ENCODE data around the gene GDPD1.
"Not testable (repeated sequence)": the region's sequence is repeated elsewhere in the genome, so short reads cannot be mapped to it uniquely, and the experiment has no call there.

Gene GDPD1

DNA sequence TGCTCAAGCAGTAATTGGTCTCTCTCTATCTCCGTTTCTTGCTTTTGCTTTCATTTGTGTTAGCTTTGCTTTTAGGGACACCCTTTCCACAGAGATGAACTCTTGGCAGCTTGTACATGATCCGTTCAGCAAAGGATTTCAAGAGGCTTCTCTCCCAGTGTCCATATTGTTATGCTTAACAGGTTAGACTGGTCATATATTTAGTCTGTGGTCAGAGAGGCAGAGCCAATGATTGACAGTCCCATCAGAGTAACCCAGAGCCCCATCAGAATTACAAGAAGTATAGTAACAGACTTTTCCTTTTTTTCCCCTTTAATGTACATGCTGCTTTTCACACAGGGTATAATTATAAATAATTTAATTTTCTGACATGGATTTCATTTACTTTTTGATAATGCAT lies 34.4 kb downstream of the GDPD1 start:
- DNase-seq: no peak

DNA sequence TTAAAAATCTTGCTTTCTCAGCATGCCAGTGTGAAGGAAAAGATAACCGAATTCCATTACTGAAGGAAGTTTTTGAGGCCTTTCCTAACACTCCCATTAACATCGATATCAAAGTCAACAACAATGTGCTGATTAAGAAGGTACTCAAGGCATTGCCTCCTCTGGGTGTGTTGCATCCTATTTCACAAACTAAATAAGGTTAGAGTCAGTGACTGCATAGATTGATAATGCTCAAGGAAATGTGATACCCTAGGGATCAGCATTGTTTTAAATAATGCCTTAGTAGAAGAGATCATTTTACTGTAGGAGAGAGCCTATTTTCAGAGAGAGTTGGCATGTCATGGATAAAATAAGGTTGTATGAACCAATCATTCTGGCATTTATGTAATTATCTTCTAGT lies 36.8 kb downstream of the GDPD1 start:
- DNase-seq: no peak

DNA sequence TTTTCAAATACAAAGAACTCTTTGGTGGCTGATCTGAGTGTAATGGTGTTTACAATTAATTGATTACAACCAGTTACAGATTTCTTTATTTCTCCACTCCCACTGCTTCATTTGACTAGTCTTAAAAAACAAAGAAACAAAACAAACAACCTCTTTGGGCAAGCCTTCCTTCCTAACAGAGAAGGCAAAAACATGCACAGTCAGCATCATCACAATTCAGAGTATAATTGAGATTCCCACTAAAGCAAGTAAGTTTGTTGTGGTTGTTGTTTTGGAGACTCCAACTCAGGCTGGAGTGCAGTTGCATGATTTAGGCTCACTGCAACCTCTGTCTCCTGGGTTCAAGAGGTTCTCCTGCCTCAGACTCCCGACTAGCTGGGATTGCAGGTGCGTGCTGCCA lies 40.4 kb downstream of the GDPD1 start:
- DNase-seq: no peak

DNA sequence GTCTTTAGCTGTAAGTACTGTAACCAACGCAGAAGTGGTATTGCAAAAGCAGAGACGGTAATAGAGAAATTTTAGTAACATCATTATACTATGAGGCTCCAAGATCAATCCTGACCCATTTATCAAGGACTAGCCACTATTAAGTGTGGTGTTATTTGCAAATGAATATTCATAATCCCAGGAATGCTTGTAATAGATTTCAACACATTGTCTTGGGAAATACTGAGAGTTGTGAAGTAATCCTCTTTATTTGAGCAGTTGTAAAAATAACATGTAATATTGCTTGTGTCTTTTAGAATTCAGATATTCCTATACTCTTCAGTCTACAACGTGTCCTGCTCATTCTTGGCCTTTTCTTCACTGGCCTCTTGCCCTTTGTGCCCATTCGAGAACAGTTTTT lies 46.4 kb downstream of the GDPD1 start:
- no peak for DNase-seq

DNA sequence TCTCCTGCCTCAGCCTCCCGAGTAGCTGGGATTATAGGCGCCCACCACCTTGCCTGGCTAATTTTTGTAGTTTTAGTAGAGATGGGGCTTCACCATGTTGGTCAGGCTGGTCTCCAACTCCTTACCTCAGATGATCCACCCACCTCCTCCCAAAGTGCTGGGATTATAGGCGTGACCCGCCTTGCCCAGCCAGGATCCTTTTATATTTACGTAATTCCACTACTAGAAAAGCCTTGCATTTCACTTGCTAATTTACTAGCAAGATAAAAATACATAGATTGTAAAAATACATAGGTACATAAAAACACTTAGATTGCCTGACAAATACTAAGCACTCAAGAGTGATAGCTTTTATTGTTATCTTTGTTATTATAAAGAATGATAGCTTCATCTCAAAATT lies 47.5 kb downstream of the GDPD1 start:
- no peak for DNase-seq

DNA sequence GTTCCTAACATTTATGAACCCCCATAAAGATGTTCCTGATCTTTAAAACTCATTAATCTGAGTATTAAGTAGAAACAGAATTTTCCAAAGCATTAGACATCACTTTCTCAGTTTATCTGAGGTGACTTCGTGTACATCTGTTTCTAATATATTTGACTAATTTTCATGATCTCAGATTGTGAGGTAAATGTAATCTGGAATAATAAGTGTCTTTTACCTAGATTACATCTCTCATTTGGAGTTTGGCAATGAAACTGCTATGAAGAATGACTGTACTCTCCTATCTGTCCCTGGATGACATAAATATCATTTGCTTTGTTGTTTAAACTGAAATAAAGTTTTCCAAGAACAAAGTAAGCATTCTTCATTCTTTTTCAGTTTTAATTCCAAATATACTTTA lies 55.3 kb downstream of the GDPD1 start:
- no peak for DNase-seq

DNA sequence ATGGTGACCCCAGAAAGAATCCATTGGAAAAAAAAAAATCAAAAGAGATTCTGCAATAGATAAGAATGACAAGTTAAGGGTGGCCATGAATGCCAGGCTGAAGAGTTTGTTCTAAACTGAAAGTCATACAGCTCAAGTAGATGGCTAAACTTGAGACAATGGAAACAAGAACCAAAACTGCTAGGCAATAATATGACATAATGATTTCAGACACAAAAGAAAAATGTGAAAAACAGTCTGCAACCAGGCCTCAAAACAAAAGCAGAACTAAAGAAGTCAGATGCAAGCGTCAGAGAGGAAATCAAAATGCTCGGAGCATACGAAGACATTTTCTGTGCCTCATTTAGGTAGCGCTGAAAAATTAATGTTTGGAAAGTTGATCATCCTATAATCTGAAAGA lies 56.7 kb downstream of the GDPD1 start:
- DNase-seq: peak; percentile 90

DNA sequence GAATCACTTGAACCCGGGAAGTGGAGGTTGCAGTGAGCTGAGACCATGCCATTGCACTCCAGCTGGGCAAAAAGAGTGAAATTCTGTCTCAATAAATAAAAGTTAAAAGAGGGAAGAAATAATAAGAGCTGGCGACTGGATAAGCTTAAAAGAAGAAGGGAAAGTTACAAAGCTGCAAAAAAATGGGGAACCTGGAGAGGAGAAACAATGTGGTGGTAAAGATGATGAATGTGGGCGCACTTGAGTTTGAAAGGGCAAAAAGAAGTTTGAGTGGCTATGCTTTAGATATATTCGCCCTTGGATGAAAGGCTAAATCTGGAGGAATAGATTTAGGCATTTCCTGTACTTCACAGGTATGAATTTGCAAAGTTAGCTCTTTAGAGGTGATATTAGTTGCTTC lies 58.1 kb downstream of the GDPD1 start:
- peak; percentile 85 for DNase-seq

DNA sequence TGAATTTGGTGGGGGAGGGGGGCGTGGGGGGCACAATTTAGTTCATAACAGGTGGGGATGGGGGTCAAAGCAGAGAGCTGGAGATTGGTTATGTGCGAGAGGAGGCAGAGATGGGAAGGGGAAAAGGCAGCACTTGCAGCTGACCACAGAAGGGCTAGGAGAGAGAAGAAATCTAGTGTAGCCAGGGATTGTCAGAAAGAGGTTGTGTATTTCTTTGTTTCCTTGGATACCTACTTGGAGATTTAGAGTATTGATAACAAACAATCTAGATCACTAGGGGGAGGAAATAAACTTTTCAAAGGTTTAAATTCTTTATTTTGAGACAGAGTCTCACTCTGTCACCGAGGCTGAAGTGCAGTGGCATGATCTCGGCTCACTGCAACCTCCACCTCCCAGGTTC lies 64.0 kb downstream of the GDPD1 start:
- no peak for DNase-seq

DNA sequence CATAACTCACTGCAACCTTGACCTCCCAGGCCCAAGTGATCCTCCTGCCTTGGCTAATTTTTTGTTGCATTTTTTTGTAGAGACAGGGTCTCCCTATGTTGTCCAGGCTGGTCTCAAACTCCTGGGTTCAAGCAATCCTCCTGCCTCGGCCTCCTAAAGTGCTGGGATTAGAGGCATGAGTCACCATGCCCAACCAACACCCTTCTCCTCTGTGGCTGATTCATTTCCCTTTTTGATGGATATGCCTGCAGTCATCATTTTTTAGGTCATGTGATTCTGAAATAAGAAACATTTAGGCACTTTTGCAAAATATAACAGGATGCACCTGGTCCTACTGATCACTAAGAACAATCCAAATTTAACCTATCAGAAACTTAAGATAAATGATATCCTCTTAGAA lies 67.1 kb downstream of the GDPD1 start:
- peak; percentile 92 for DNase-seq

DNA sequence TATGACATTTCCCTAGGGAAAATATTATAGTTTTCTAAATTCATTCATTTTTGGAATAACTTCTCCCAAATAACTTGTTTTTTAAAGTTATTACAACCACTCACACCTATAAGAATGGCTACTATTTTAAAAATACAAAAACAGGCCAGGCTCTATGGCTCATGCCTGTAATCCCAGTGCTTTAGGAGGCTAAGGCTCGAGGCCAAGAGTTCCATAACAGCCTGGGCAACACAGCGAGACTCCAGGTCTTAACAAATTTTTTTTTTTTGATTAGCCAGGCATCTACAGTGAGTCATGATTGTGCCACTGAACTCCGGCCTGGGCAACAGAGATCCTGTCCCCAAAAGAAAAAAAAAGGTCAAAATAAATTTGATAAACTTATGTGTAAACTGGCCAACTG lies 67.6 kb downstream of the GDPD1 start:
- DNase-seq: no peak

DNA sequence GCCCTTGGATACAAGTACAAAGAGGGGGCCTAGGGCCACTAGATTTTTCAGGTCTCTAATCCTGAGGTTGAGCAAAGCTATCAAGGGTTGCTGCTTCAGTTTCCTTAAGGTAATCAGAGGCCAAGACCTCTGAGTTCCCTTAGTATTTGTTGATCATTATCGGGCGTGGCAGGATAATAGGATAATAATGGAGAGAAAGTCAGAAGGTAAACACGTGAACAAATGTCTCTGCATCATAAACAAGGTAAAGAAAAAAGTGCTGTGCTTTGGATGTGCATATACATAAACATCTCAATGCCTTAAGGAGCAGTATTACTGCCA lies 69.6 kb downstream of the GDPD1 start:
- DNase-seq: no peak

DNA sequence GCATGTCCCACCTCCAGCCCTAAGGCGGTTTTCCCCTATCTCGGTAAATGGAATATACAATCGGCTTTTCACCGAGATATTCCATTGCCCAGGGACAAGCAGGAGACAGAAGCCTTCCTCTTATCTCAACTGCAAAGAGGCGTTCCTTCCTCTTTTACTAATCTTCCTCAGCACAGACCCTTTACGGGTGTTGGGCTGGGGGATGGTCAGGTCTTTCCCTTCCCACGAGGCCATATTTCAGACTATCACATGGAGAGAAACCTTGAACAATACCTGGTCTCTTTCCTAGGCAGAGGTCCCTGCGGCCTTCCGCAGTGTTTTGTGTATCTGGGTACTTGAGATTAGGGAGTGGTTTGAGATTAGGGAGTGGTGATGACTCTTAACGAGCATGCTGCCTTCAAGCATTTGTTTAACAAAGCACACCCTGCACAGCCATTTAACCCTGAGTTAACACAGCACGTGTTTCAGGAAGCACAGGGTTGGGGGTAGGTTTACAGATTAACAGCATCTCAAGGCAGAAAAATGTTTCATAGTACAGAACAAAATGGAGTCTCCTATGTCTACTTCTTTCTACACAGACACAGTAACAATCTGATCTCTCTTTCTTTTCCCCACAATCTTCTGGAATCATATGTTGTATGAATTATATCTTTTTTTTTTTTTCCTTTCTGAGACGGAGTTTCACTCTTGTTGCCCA lies 70.1 kb downstream of the GDPD1 start:
- DNase-seq: peak; percentile 37

DNA sequence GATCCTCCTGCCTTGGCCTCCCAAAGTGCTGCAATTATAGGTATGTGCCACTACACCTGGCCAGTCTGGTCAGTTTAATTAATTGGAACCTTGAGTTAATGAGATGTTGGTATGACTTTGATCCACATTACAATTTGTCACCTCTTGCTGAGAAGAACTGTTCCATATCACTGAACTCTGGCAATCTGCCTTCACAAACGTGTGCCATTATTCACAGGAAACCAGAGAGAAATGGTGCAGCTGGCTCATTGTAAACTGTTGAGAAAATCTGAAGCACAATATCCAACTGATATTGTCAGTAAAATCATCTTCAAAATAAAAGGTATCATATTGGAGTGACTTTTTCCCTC lies 71.8 kb downstream of the GDPD1 start:
- no peak for DNase-seq

DNA sequence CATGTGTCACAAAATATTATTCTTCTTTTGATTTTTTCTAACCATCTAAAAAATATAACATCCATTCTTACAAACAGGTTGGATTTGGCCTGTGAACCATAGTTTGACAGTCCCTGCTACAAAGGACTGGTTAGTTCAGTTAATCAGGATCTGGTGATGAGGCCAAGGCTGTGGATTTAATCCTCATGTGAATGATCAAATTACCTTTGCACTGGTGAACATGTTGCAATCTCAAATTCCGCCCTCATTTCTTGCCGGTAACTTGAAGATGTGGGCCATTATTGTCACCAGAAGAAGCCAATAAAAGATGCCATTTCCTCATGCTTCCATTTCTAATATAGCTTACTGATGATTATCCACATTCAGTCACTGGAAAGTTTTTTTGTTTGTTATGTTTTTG lies 75.9 kb downstream of the GDPD1 start:
- DNase-seq: no peak

DNA sequence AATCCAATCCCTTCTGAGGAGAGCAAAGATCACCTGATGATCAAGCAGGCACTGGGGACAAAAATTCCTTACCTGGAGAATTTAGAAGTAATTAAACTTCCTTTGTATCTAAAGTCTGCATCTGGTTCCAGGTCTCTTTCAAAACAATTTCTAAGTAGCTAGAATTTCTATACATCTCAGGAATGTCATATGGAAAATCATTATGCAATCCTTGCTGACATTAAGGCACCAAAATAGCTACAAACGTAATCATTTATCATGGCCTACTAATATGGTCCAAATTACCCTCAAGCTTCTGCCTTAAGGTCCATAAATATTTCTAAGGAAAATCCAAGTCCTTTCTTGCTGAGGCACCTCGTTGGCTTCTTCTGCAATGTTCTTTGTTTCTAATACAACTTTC lies 78.2 kb downstream of the GDPD1 start:
- DNase-seq: no peak

DNA sequence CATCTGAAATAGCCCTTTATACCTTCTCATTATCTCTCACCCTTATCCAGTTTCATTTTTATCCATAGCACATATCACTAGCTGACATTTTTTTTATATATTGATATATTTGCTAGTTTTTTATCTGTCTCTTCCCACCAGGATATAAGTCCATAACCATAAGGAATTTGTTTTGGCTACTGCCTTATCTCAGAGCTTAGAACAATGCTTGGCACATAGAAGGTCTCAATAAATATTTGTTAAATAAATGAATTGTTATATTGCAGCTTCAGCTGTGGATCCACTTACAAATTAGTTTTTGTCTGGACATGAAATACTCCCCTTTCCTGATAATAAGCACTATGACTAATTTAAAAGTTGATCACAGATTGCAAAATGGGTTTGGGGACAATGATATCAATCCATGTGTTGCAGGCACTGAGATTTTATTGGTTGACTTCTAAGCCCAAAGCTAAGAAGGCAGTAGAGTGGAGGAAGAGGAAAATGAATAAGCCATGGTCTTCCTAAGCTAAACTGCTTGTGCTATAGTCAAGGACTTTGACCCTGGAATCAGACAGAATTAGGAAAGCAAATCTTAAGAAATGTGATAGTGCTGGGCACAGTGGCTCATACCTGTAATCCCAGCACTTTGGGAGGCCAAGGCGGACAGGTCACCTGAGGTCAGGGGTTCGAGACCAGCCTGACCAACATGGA lies 79.2 kb downstream of the GDPD1 start:
- DNase-seq: no peak

DNA sequence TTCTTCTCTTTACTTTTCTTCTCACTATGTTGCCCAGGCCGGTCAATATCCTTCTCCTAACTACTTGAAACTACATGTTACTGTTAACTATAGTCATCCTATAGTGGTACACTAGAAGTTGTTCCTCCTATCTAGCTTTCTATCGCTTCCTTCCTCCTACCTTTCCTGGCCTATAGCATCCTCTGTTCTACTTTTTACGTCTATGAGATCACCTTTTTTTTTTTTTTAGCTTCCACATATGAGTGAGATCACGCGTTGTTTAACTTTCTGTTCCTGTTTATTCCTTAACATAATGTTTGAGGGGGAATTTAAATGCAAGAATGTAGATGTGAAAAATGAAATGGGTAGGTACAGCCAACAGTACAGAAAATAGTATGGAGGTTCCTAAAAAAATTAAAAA lies 80.6 kb downstream of the GDPD1 start:
- peak; percentile 68 for DNase-seq

DNA sequence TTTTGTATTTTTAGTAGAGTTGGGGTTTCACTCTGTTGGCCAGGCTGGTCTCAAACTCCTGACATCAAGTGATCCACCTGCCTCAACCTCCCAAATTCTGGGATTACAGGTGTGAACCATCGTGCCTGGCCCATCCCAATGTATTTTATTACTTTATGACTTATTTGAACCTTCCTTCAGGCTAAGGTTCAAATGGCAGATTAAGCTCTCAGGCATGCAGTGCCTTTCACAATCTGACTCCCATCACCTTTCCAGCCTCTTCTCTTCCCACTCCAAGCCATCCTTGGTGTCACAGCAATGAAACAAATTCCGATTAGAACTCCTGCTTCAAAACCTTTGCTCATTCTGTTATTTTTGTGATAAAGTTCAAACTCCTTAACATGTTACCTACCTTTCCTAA lies 84.5 kb downstream of the GDPD1 start:
- no peak for DNase-seq

DNA sequence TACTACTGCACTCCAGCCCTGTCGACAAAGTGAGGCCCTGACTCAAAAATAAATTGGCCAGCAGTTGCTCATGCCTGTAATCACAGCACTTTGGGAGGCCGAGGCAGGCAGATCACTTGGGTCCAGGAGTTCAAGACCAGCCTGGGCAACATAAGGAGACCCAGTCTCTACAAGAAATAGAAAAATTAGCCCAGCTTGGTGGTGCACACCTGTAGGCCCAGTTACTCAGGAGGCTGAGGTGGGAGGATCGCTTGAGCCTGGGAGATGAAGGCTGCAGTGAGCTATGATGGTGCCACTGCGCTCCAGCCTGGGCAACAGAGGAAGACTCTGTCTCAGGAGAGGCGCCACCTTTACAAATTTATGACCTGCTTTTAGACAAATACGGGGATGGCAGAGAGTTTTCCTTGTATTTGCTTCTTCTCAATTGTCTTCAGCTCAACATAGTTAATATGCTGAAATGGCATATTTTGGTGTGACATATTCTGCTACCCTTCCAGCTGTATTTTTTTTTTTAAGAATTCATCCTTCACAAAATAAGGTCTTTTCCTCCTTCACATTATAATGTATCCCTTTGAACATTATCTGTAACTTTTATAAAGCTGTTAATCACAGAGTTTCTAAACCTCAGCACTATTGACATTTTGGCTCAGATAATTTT lies 90.1 kb downstream of the GDPD1 start:
- DNase-seq: no peak

DNA sequence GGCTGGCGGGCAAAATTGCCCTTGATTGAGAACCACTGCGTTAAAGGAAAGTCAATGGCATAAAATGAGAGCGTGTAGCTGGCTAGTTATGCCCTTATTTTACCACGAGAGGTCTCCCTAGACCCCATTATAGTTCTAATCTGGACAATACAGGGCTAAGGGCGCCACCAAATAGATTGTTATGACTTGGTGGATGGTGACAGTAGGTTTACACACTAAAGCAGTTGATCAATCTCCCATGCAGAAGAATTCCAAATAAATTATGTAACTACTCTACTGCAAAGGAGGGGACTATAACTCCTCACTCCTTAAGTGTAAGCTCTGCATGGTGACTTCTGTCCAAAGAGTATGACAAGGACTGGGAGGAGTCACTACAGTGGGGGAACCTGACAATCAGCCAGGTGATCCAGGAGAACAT lies 90.7 kb downstream of the GDPD1 start:
- peak; percentile 63 for DNase-seq

DNA sequence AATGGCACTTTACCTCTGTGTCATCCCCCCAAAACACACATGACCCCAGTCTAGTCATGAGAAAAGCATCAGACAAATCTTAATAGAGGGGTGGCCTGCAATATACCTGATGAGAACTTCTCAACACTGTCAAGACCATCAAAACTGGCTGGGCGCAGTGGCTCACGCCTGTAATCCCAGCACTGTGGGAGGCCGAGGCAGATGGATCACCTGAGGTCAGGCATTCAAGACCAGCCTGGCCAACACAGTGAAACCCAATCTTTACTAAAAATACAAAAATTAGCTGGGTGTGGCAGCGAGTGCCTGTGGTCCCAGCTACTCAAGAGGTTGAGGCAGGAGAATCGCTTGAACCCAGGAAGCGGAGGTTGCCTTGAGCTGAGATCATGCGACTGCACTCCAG lies 91.2 kb downstream of the GDPD1 start:
- not testable (repeated sequence) for DNase-seq

DNA sequence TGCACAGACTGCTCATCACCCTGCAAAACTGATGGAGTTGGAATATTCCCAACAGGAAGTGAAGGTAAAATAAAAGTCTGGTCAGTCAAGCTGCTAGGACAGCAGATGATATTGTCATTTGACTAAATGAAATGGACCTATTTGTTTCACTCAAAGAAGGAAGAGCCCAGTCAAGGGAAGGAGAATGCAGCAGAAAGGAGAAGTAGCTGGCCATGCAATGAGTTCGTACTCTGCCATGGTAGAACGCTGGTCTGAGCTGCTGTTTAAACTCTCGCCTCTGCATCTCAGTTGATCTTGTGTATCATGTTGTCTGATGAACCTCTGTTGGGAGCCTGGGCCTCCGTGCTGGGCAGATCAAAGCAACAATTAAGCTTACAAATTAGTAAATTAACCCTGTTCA lies 95.6 kb downstream of the GDPD1 start:
- DNase-seq: peak; percentile 51

Data from MV-4-11 (cell line).